Mesendoderm (in vitro differentiated cells): ENCODE results near the gene HOXD12.
A peak's percentile ranks its signal among the peaks of the same experiment; 100 is the strongest.

ENCODE experiments used
- DNase-seq: peaks from one replicate; pipeline ENCODE4 v3.0.0; 2013
- H2AK5ac ChIP-seq: 2 replicates; pipeline ENCODE4 v1.6.1; 2013; ENCODE audit warnings: low read length, inconsistent platforms
- H2BK120ac ChIP-seq: 2 replicates; pipeline ENCODE4 v1.6.1; 2013; ENCODE audit warnings: low read depth, mild to moderate bottlenecking, low read length, moderate library complexity, mixed read lengths
- H2BK15ac ChIP-seq: replicated peaks from 2 replicates; pipeline ENCODE4 v1.6.1; 2013; ENCODE audit warnings: low read depth, mild to moderate bottlenecking, moderate library complexity
- H2BK5ac ChIP-seq: 2 replicates; pipeline ENCODE4 v1.6.1; 2013; ENCODE audit warnings: low read length, inconsistent platforms
- H3K18ac ChIP-seq: 2 replicates; pipeline ENCODE4 v1.6.1; 2013; ENCODE audit warnings: mild to moderate bottlenecking, low read length, mixed read lengths
- H3K23ac ChIP-seq: one replicate; pipeline ENCODE4 v1.6.1; 2013; ENCODE audit warnings: low read length
- H3K27ac ChIP-seq: 2 replicates; pipeline ENCODE4 v1.5.1; 2013; ENCODE audit warnings: low read depth, mild to moderate bottlenecking, inconsistent platforms, low read length, moderate library complexity
- H3K27me3 ChIP-seq: 2 replicates; pipeline ENCODE4 v1.6.1; 2013; ENCODE audit warnings: low read length, control low read depth, mild to moderate bottlenecking, inconsistent platforms; ENCODE audit not compliant: insufficient read depth, poor library complexity
- H3K36me3 ChIP-seq: 2 replicates; pipeline ENCODE4 v1.6.1; 2013; ENCODE audit warnings: low read length, inconsistent platforms; ENCODE audit not compliant: control insufficient read depth, insufficient read depth
- H3K4ac ChIP-seq: one replicate; pipeline ENCODE4 v1.6.1; 2013; ENCODE audit warnings: low read depth, mild to moderate bottlenecking, low read length, moderate library complexity
- H3K4me1 ChIP-seq: 2 replicates; pipeline ENCODE4 v1.6.1; 2013; ENCODE audit warnings: low read depth, low read length, inconsistent platforms; ENCODE audit not compliant: control insufficient read depth
- H3K4me2 ChIP-seq: 2 replicates; pipeline ENCODE4 v1.6.1; 2013; ENCODE audit warnings: low read length
- H3K4me3 ChIP-seq: 2 replicates; pipeline ENCODE4 v1.5.1; 2013; ENCODE audit warnings: mild to moderate bottlenecking, low read length
- H3K56ac ChIP-seq: one replicate; pipeline ENCODE4 v1.6.1; 2013; ENCODE audit warnings: low read length
- H3K79me1 ChIP-seq: 2 replicates; pipeline ENCODE4 v1.6.1; 2013; ENCODE audit warnings: low read length, inconsistent platforms
- H3K79me2 ChIP-seq: 2 replicates; pipeline ENCODE4 v1.6.1; 2013; ENCODE audit warnings: mild to moderate bottlenecking, low read length; ENCODE audit not compliant: control insufficient read depth, insufficient read depth
- H3K9ac ChIP-seq: 2 replicates; pipeline ENCODE4 v1.6.1; 2013; ENCODE audit warnings: low read length, inconsistent platforms
- H4K5ac ChIP-seq: one replicate; pipeline ENCODE4 v1.6.1; 2013; ENCODE audit warnings: low read length
- H4K8ac ChIP-seq: one replicate; pipeline ENCODE4 v1.6.1; 2013; ENCODE audit warnings: low read depth, mild to moderate bottlenecking, control low read depth, low read length, moderate library complexity
- WGBS: extraction: QIAGEN DNeasy Blood & Tissue Kit; methylation state at CpG from one replicate; pipeline ENCODE4 v1.1.7; 2013; ENCODE audit warnings: low lambda C conversion rate, missing lambda C conversion rate; ENCODE audit not compliant: insufficient coverage; ENCODE audit errors: extremely low coverage; 5-methylcytosine and 5-hydroxymethylcytosine counted together

The HOXD12 gene

GRCh38 chr2:176147210-176147799, 47.7 kb downstream of the HOXD12 start:
- Histone ChIP-seq H3K79me1 (no peaks in the 10 kb centered on the region), H3K18ac (no peak overlapping the region), H2BK120ac (no peak overlapping the region), H2BK5ac (no peak overlapping the region), H3K4me3 (no peak overlapping the region), H3K56ac (no peak overlapping the region), H3K9ac (no peak overlapping the region), H2BK15ac (no peak overlapping the region), H3K27me3 (peaks cover 89% of the 10 kb centered on the region), H4K5ac (no peak overlapping the region), H3K23ac (no peak overlapping the region), H3K36me3 (no peaks in the 10 kb centered on the region), H4K8ac (no peak overlapping the region), H2AK5ac (no peak overlapping the region), H3K4me1 (no peaks in the 10 kb centered on the region), H3K27ac (no peak overlapping the region), H3K4me2 (no peak overlapping the region), H3K4ac (no peak overlapping the region), H3K79me2 (no peaks in the 10 kb centered on the region)
- no CpG with 5 or more reads among the region's 32 CpGs for WGBS
- DNase-seq = no peak

GRCh38 chr2:176147800-176148496, 48.4 kb downstream of the HOXD12 start:
- Histone ChIP-seq H3K4me3 (no peak overlapping the region), H2BK15ac (no peak overlapping the region), H3K56ac (no peak overlapping the region), H3K4me1 (no peaks in the 10 kb centered on the region), H3K9ac (no peak overlapping the region), H4K8ac (no peak overlapping the region), H3K18ac (no peak overlapping the region), H3K79me2 (no peaks in the 10 kb centered on the region), H3K27me3 (peaks cover 90% of the 10 kb centered on the region), H3K27ac (no peak overlapping the region), H3K4me2 (no peak overlapping the region), H3K79me1 (no peaks in the 10 kb centered on the region), H2AK5ac (no peak overlapping the region), H3K36me3 (no peaks in the 10 kb centered on the region), H4K5ac (no peak overlapping the region), H2BK120ac (no peak overlapping the region), H3K23ac (no peak overlapping the region), H3K4ac (no peak overlapping the region), H2BK5ac (no peak overlapping the region)
- no CpG with 5 or more reads among the region's 31 CpGs for WGBS
- DNase-seq = peak; percentile 52

- H3K36me3 ChIP-seq = no peaks in the 10 kb centered on the region
- peaks cover 90% of the 10 kb centered on the region for H3K27me3 ChIP-seq
- no peak overlapping the region for H3K4me2 ChIP-seq
- no peaks in the 10 kb centered on the region for H3K79me2 ChIP-seq
- H2BK5ac ChIP-seq = no peak overlapping the region
- H3K79me1 ChIP-seq = no peaks in the 10 kb centered on the region
- no peak overlapping the region for H3K23ac ChIP-seq
- no peak overlapping the region for H2BK120ac ChIP-seq
- no peak overlapping the region for H3K4me3 ChIP-seq
- H2BK15ac ChIP-seq = no peak overlapping the region
- no peak overlapping the region for H3K27ac ChIP-seq
- H2AK5ac ChIP-seq = no peak overlapping the region
- no peak overlapping the region for H3K9ac ChIP-seq
- H4K5ac ChIP-seq = no peak overlapping the region
- H3K4ac ChIP-seq = no peak overlapping the region
- DNase-seq = no peak
- no peak overlapping the region for H3K18ac ChIP-seq
- no CpG with 5 or more reads among the region's 11 CpGs for WGBS
- no peaks in the 10 kb centered on the region for H3K4me1 ChIP-seq
- H4K8ac ChIP-seq = no peak overlapping the region
- H3K56ac ChIP-seq = no peak overlapping the region
Observed at GRCh38 chr2:176148751-176149421, 49.3 kb downstream of the HOXD12 start.

- Histone ChIP-seq H4K8ac (no peak overlapping the region), H3K23ac (no peak overlapping the region), H3K56ac (no peak overlapping the region), H2BK15ac (no peak overlapping the region), H4K5ac (no peak overlapping the region), H3K4me3 (no peak overlapping the region), H3K4me2 (no peak overlapping the region), H2BK5ac (no peak overlapping the region), H3K79me2 (no peaks in the 10 kb centered on the region), H3K27me3 (peaks cover 92% of the 10 kb centered on the region), H3K79me1 (no peaks in the 10 kb centered on the region), H3K18ac (no peak overlapping the region), H3K4ac (no peak overlapping the region), H3K27ac (no peak overlapping the region), H3K36me3 (no peaks in the 10 kb centered on the region), H2AK5ac (no peak overlapping the region), H2BK120ac (no peak overlapping the region), H3K4me1 (no peaks in the 10 kb centered on the region), H3K9ac (no peak overlapping the region)
- DNase-seq = no peak
- no CpG with 5 or more reads among the region's 22 CpGs for WGBS
Observed at GRCh38 chr2:176149481-176149938, 49.9 kb downstream of the HOXD12 start.

GRCh38 chr2:176149939-176150583, 50.5 kb downstream of the HOXD12 start:
- Histone ChIP-seq H3K23ac (peak overlapping the region; percentile 9), H3K4me1 (no peaks in the 10 kb centered on the region), H3K4ac (no peak overlapping the region), H3K36me3 (no peaks in the 10 kb centered on the region), H3K27me3 (peaks cover 93% of the 10 kb centered on the region), H2BK15ac (no peak overlapping the region), H3K79me1 (no peaks in the 10 kb centered on the region), H3K56ac (no peak overlapping the region), H3K79me2 (no peaks in the 10 kb centered on the region), H4K5ac (no peak overlapping the region), H2AK5ac (no peak overlapping the region), H4K8ac (no peak overlapping the region), H3K4me2 (no peak overlapping the region), H2BK5ac (no peak overlapping the region), H3K18ac (no peak overlapping the region), H3K9ac (no peak overlapping the region), H2BK120ac (no peak overlapping the region), H3K4me3 (no peak overlapping the region), H3K27ac (no peak overlapping the region)
- whole genome bisulfite sequencing = no CpG with 5 or more reads among the region's 24 CpGs
- DNase-seq = no peak
